Calu3 (cell line): ENCODE data around the gene HFM1. TPM values are rescaled to one million over a fixed set of nuclear protein-coding genes. Genes with fewer than 3 reads are reported as not detected.

Source experiments
- BruUV-seq: library from RNA; stranded (reverse); fragments of 400-500 nt; replicated peaks from 2 replicates; lab custom pipeline; 2021; lab: Mats Ljungman, UMichigan
- CTCF ChIA-PET: fragments of 300-600 bp; sonication (Branson Sonifier 250); formaldehyde crosslinking; loops from one replicate; lab custom pipeline; 2022; ENCODE audit warnings: antibody characterized with exemption; lab: Charles Lee
- DNase-seq: peaks from one replicate; pipeline ENCODE4 v3.0.0; 2022
- H3K27ac Mint-ChIP-seq: one replicate; pipeline ENCODE4 v1.8.0; 2022; ENCODE audit warnings: mixed read lengths; ENCODE audit not compliant: unreplicated experiment
- H3K27me3 Mint-ChIP-seq: one replicate; pipeline ENCODE4 v1.8.0; 2022; ENCODE audit warnings: mixed read lengths; ENCODE audit not compliant: unreplicated experiment
- H3K36me3 Mint-ChIP-seq: one replicate; pipeline ENCODE4 v1.8.0; 2022; ENCODE audit warnings: mild to moderate bottlenecking, moderate library complexity, mixed read lengths; ENCODE audit not compliant: insufficient read depth, unreplicated experiment
- H3K4me1 Mint-ChIP-seq: one replicate; pipeline ENCODE4 v1.8.0; 2022; ENCODE audit warnings: mild to moderate bottlenecking, low read depth, mixed read lengths; ENCODE audit not compliant: unreplicated experiment
- H3K4me3 Mint-ChIP-seq: one replicate; pipeline ENCODE4 v1.8.0; 2022; ENCODE audit warnings: mild to moderate bottlenecking, low read depth, moderate library complexity, mixed read lengths; ENCODE audit not compliant: unreplicated experiment
- H3K9me3 Mint-ChIP-seq: one replicate; pipeline ENCODE4 v1.8.0; 2022; ENCODE audit warnings: low read depth, mixed read lengths; ENCODE audit not compliant: unreplicated experiment
- CTCF ChIP-seq: fragments of 200-600 bp; IDR thresholded peaks from one replicate; pipeline ENCODE4 v1.8.0; 2022; ENCODE audit warnings: antibody characterized with exemption; ENCODE audit not compliant: unreplicated experiment
- intact Hi-C: fragments of 100-400 bp; cut with micrococcal nuclease; formaldehyde crosslinking; loops from one replicate; pipeline ENCODE4 v1.10.0; 2022; ENCODE audit not compliant: unreplicated experiment
- total RNA-seq: library from RNA; stranded (reverse); gene quantifications from 2 replicates; pipeline ENCODE4 v1.2.3, GENCODE V29; 2022

The HFM1 gene
- total RNA-seq, 1 experiment from 2014 or later: not detected

- Mint-ChIP-seq H3K4me1 (no peaks in the 10 kb centered on the region), H3K27ac (no peak overlapping the region), H3K36me3 (no peaks in the 10 kb centered on the region), H3K27me3 (peaks cover 22% of the 10 kb centered on the region), H3K9me3 (no peaks in the 10 kb centered on the region), H3K4me3 (no peak overlapping the region)
- CTCF ChIA-PET: no interaction called here
- intact Hi-C loops: no loop called here
- no peak for DNase-seq
- TF ChIP-seq CTCF: no peak
- no TSS peak for BruUV-seq
These were observed 6.3 kb downstream of the HFM1 start for GRCh38 chr1:91398291-91398690.

GRCh38 chr1:91397605-91398004, 7.0 kb downstream of the HFM1 start:
- intact Hi-C loops: no loop called here
- no peak for TF ChIP-seq CTCF
- H3K27me3 Mint-ChIP-seq: peaks cover 22% of the 10 kb centered on the region
- H3K9me3 Mint-ChIP-seq: no peaks in the 10 kb centered on the region
- H3K4me1 Mint-ChIP-seq: no peaks in the 10 kb centered on the region
- BruUV-seq: no TSS peak
- H3K36me3 Mint-ChIP-seq: no peaks in the 10 kb centered on the region
- CTCF ChIA-PET: no interaction called here
- no peak overlapping the region for H3K27ac Mint-ChIP-seq
- no peak overlapping the region for H3K4me3 Mint-ChIP-seq
- DNase-seq: no peak

- no TSS peak for BruUV-seq
- H3K36me3 Mint-ChIP-seq: no peaks in the 10 kb centered on the region
- no peaks in the 10 kb centered on the region for H3K4me1 Mint-ChIP-seq
These were observed 11.6 kb downstream of the HFM1 start for GRCh38 chr1:91393042-91393441.

GRCh38 chr1:91386109-91386508, 18.5 kb downstream of the HFM1 start:
- intact Hi-C loops: no loop called here
- DNase-seq: no peak
- TF ChIP-seq CTCF: no peak
- CTCF ChIA-PET: no interaction called here
- Mint-ChIP-seq H3K27ac (no peak overlapping the region), H3K4me3 (no peak overlapping the region), H3K36me3 (no peaks in the 10 kb centered on the region), H3K4me1 (no peaks in the 10 kb centered on the region), H3K27me3 (no peaks in the 10 kb centered on the region), H3K9me3 (no peaks in the 10 kb centered on the region)
- no TSS peak for BruUV-seq

More at GRCh38 chr1:91393042-91393441, 11.6 kb downstream of the HFM1 start:
- CTCF ChIA-PET: no interaction called here
- DNase-seq: no peak
- no peak for TF ChIP-seq CTCF
- Mint-ChIP-seq H3K27me3 (no peaks in the 10 kb centered on the region), H3K27ac (no peak overlapping the region), H3K4me3 (no peak overlapping the region), H3K9me3 (no peaks in the 10 kb centered on the region)
- intact Hi-C loops: no loop called here

- no TSS peak for BruUV-seq
- CTCF ChIA-PET: no interaction called here
- no peaks in the 10 kb centered on the region for H3K36me3 Mint-ChIP-seq
- DNase-seq: no peak
- no peak overlapping the region for H3K27ac Mint-ChIP-seq
- intact Hi-C loops: no loop called here
- no peaks in the 10 kb centered on the region for H3K27me3 Mint-ChIP-seq
- no peaks in the 10 kb centered on the region for H3K9me3 Mint-ChIP-seq
- no peaks in the 10 kb centered on the region for H3K4me1 Mint-ChIP-seq
- TF ChIP-seq CTCF: no peak
- H3K4me3 Mint-ChIP-seq: no peak overlapping the region
These were observed 21.2 kb downstream of the HFM1 start for GRCh38 chr1:91383456-91383855.
